Erythroblast (primary cell): ENCODE data around the gene ADK.

ENCODE experiments used
- GATA1 ChIP-seq: IDR thresholded peaks from 2 replicates; pipeline ENCODE4 v1.6.1; 2011; ENCODE audit warnings: low read depth, mild to moderate bottlenecking, control low read depth, low read length, moderate library complexity
- POLR2A ChIP-seq: IDR thresholded peaks from 2 replicates; pipeline ENCODE4 v1.6.1; 2011; ENCODE audit warnings: mild to moderate bottlenecking, low read length

DNA sequence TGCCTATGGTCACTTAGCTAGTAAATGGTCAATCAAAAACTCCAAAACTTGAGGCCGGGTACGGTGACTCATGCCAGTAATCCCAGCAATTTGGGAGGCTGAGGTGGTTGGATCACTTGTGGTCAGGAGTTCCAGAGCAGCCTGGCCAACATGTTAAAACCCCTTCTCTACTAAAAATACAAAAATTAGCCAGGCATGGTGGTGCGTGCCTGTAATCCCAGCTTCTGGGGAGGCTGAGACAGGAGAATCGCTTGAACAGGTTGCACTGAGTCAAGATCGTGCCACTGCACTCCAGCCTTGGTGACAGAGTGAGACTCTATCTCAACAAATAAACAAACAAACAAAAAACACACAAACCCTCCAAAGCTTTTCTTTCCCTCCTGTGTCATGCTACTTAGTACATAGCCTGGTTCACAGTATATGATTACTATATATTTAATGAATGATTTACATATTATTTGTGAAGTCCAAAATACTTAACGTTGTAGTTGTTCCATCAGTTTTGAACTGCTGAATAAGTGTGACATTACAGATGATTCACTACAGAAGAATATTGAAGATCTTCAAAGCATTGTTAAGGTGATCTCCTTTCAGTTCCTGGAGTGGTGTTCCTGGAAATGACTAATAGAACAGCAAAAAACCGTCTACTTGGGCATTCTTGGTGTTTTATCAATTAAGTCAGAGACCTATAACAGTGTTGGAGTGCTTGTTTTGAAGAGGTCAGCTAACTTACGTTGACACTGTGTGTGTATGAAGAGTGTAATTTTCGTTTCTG is 72.9 kb downstream of the ADK start:
- TF ChIP-seq POLR2A: no peak
- TF ChIP-seq GATA1: no peak
